GM19463 (cell line): Measurements from ENCODE around the gene RAB11FIP4.

Source experiments
- ATAC-seq: cut with Tn5 transposase; IDR thresholded peaks from one replicate; pipeline ENCODE4 v1.9.1; 2021; ENCODE audit warnings: mild to moderate bottlenecking, moderate library complexity; ENCODE audit not compliant: unreplicated experiment

The RAB11FIP4 gene

DNA sequence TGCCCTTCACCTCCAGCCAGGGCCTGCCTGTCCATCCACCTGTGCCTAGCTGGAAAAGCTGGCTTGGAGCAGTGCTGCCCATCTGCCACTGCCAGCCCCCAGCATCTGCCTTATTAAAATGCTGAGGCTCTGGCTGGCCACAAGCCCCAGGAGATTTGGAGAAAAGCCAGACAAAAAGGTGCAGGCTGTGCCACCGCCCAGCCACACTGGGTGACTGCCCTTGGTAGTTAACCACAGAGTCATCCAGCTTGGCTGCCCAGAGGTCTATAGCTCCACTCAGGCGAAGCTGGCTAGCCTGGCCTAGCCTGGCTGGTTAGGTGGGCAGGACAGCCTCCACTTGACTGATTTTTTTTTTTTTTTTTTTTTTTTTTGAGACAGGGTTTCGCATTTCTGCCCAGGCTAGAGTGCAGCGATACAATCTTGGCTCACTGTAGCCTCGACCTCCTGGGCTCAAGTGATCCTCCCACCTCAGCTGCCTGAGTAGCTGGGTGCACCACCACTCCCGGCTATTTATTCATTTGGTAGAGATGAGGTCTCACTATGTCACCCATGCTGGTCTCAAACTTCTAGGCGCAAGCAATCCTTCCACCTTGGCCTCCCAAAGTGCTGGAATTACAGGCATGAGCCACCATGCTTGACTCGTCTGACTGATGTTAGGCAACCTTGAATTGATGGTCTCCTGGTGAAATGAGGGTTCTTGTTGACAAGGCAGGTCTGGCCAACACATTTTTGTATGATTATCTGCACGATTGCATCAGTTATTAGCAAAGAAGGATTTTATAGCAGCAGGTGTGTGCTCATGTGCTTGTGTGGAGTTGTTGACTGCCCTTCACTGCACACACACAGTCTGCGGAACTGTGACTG is 103.8 kb downstream of the RAB11FIP4 start:
- no peak for ATAC-seq

DNA sequence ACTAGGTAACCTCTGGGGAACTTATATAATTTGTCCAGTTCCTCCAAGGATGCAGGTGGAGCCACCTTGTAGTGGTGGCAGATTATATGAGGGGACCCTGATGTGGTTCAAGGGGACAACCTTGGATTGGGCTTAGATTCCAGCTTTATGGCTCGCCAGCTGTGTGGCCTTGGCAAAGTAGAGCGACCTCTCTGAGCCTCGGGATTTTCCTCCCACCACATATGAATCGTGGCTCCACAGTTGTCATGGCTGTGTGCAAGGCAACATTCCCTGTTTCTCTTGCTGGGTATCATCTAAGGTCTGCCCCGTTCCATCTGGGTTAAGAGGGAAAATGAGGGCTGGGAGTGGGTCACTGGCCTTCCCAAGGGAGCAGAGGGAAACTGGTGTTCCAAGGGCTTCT is 104.6 kb downstream of the RAB11FIP4 start:
- no peak for ATAC-seq

DNA sequence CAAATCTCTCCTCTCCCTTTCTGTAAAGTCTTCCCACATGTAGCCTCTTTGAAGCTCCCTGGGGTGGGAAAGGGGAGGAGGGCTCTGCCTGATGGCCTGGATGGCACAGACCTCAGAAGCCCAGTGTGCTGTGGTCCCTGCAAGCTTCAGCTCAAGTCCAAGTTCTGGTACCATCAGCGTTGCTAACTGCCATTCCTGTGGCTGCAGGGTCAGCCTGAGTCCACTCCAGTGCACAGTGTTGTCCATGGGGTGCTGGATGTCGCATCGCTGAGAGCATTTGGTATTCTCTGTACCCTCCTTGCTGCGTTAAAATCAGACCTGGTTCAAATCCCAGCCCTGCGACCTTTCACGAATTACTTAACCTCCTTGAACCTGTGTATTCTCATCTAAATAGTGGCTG is 105.1 kb downstream of the RAB11FIP4 start:
- no peak for ATAC-seq

DNA sequence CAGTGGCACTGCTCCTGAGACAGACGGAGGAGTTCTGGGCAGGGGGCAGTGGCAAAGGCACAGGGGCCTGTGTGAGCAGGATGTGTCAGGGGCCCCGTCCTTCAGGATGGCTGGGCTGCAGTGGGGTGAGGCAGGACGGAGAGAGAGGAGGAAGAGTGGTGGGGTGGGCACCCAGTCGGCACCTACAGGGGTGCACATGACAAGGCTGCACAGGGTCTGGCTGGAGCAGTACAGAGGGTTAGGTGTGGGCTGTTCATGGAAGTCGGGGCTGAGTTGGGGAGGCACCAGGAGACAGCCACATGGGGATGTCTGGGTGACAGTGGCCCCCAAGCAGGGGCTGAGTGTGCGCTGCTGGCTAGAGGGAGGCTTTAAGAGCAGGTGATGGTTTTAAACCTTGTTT is 106.0 kb downstream of the RAB11FIP4 start:
- no peak for ATAC-seq

DNA sequence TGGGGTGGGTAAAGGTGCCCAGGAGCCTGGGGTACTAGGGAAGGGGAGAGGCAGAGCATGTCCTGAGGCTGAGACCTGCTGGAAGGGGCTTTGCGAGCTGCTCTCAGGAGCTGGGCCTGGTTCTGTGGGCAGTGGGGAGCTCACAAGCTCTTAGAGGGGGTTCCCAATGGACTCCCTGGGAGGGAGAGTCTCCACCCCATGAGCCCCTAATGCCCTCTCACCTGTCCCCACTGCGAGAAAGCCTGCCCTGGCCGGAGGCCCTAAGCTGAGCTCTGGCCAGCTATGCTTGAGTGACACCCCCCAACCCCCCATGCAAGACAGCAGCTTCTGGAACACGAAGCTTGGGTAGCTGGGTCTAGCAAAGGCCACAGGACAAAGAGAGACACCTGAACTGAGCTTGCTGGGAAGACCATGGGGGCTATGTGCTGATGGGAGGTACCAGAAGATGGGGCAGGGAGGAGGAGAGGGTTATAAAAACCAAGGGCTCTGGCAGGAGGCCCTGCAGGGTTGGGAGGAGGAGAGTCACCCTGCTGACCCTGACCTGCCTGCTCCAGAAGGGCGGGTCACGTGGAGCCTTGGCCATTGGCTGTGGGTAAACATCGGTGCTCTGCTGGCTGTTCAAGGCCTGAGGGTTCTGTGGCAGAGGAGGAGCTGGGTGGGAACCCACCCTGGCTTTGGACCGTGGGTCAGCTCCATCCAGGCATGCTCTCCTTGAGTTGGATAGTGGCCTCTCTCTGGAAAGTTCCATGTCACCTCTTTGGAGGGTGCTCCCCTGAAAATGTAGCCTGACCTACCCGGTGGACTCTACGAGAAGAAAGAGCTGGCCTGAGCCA is 106.7 kb downstream of the RAB11FIP4 start:
- ATAC-seq, result no peak

DNA sequence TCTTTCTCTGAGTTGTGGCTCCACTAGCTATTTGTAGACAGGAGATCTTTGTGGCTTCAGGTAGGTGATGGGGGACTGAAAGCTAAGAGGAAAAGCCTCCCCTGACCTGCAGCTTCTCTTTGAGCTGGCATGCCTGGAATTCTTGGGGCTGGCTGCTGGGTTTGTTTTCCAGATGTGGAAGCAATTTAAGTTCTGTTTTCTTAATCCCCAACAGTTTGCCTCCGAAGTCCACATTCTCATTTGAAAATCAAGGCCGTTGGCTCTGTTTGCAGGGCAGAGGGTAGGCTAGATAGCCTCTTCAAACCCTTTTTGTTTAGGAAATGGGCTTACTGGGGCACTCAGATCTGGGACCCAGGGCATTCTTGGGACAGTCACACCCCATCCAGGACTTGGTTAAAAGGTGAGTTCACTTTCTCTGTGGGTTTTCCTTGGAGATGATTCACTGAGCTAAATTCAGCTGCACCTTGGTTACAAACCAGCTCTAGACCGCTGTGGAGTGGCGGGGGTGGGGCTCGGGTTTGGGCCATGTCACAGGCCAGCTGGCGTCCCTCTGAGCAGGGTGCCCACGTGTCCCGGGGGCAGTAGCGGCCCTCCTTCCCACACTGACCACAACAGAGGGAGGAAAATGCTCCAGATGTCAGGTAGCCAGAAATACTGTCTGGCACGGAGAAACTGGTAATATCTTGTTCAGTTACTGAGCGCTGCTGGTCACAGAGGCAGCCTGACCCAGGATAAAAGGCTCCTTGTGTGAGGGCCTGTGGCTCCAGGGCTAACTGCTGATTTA is 108.5 kb downstream of the RAB11FIP4 start:
- ATAC-seq, result no peak

DNA sequence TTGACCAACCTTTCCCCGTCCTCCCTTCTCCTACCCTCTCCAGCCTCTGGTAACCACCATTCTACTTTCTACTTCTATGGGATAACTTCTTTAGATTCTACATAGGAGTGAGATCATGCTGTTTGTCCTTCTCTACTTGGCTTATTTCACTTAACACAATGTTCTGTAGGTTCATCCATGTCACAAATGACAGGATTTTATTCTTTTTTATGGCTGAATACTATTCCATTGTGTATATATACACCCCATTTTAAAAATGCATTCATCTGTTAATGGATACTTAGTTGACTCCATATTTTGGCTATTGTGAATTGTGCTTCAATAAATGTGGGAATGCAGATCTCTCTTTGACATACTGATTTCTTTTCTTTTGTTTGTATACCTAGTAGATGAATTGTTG is 115.0 kb downstream of the RAB11FIP4 start:
- no peak for ATAC-seq

DNA sequence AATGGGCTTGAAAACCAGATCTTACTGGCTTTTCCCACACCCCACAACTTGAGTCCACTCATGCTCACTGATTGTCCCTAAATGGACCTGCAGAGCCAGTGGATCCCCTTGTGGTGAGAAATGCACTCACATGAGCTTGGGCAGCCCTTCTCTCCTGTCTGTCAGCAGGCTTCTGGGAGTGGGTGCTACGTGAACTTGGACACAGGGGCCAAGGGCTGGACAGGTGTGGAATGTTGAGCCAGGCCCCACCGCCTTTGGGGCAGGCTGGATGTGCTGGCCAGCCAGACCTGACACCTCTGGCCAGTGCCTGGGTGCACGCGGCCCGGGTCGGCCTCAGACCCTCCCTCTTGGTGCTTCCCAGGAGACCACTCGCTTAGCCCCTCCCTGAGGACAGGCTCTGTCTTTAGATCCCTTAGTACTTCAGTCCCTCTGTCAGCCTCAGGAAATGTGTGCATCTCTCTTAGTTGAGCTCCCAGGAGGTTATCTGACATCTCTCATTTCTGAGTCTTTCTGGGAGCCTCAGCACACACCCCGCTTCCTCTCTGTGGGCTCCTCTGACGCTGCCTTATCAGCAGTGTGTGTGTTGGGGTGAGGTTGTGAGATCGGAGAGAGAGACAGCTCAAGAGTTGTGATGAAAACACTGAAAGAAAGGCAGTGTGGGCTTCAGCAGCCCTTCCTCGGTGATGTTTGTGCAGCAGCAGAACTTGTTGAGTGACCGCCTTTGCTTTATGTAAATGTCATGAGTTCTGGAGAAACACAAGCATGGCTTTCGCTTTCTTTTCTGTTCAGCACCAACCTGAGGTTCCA is 117.0 kb downstream of the RAB11FIP4 start:
- peak; percentile 67 for ATAC-seq

DNA sequence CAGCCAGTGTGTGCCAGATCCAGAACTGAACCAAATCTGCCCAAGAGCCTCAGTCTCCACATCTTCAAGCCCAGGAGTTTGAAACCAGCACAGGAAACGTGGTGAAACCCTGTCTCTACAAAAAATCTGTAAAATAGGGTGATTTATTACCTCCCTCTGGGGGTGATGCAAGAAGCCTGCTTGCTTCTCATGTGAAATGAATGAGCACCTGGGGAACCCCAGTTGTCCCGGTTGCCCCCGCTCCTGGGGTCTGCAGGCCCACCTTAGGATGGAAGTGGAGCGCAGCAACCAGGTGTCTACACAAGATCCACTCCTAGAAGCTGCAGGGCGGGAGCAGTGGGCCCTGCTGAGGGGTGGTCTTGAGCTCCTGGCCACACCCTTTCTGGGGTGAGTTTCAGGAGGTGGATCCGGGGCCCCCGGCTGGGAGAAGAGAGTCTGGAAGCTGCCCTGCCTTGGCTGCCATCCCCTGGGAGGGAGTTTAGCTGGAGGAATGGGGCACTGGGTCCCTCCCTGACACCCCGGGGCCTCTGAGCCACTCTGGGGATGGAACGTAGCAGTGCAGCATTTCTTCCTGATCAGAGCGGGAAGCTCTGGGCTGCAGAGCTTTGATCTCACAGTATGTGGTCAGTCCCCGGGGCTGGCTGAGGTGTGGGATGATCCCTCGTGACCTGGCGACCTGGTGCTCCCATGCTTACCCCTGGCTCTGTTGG is 117.8 kb downstream of the RAB11FIP4 start:
- ATAC-seq, result no peak

DNA sequence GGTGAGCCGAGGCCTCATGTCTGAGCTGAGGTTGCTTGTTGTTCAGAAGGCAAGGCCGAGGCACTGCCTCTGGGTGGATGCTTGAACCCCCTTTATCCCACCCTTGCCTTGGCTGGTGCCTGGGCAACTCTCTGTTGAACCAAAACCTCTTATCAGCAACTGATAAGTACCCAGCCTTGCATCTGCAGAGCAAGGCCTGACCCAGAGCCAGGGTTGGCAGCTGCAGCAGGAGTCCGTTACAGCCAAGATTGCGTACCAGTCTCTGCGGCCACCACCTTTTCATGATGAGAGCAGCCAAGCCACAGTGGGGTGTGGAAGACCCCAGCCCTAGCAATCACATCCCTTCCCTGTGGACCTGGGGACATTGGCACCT is 118.3 kb downstream of the RAB11FIP4 start:
- no peak for ATAC-seq

DNA sequence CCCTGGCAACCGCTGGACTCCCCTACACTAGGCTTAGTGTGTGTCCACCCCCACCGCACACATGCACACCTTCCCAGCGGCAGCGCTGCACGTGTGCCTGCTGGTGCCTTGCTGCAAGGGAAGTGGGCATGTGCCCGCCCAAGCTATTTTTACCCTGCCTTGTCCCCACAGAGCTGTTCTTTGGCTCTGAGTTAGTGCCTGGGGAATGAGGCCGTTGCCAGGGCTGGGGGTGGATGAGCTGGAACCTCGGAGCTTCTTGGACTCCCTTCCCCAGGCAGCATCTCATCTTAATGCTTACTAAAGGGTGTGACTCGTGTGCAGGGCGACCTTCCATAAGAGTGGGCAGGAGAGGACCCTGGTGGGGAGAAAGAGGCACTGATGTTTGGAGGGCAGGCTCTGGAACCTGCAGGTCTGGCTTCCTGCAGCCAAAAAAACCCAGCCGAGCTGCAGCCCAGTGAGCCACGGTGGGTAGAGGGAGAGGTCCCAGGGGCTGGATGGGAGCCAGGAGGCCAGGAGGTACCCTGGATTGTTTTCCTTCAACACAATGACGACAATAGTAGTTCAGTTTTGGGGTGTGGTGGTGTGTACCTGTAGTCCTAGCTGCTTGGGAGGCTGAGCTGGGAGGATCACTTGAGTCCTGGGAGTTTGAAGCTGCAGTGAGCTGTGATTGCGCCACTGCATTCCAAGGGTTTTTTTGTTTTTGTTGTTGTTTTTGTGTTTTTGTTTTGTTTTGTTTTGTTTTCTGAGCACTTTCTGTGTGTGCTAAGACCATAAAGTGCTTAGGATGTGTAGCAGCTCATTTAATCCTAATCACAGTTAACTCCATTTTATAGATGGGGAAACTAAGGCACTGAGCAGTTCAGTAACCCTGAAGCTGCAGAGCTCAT is 119.1 kb downstream of the RAB11FIP4 start:
- no peak for ATAC-seq

DNA sequence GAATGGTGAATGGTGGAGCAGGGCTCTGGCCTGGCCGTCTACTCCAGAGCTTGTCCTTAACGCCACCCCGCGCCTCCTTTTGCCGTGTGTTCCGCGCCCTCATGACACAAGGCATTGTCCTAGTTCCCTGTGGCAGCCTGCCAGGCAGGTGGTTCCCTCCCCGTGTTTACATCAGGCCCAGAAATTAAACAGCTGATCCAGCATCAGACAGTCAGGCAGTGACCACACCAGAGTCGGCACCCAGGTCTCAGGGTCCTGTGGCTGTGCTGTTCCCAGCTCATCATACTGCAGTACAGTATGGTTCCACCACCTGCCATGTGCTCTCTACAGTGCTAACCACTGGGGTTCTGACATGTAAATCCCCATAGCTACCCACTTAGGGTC is 119.7 kb downstream of the RAB11FIP4 start:
- ATAC-seq, result no peak

DNA sequence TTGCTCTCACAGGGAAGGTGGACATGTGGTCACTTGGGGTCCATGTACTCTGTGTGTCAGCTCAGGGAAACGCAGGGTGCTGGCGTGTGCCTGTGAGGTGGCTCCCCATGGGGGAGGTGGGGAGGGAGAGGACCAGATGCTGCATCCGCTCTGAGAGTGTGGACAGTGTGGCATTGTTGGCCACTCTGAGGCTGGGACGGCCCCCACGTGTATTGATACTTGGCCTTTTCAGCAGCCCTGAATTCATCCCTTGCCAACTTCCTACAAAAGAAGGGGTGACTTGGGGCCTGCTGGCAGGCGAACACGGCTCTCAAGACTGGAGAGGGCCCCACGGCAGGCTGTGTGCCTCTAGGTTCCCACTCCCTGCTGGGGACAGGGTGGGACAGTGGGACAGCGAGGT is 120.1 kb downstream of the RAB11FIP4 start:
- no peak for ATAC-seq

DNA sequence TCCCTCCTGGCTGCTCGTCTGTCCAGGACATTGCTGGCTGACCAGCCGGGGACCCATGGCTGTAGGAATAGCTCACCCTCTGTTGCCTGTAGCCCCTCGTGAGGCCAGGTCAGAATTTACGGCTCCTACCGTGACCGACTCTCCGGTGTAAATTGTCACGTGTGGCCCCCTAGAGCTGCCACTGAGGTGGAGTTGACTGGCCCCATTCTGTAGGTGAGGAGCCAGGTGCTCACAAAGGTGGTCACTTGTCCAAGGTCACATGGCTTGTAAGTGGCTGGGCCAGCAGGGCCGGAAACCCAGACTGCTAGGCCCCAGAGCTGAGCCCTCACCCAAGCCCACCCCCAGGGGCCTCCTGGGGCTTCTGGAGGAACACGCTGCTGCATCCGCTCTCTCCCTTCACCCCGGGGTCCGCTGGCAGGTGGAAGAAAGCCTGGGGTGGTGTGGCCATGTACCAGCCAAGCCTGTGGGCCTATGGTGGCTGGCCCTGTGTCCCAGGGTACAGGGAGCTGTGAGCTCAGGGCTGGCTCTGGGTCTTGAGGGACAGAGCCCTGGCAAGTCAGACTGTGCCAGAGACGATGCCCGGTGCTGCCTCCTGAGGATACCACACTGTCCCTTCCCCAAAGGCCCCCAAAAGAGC is 120.7 kb downstream of the RAB11FIP4 start:
- ATAC-seq, result no peak

DNA sequence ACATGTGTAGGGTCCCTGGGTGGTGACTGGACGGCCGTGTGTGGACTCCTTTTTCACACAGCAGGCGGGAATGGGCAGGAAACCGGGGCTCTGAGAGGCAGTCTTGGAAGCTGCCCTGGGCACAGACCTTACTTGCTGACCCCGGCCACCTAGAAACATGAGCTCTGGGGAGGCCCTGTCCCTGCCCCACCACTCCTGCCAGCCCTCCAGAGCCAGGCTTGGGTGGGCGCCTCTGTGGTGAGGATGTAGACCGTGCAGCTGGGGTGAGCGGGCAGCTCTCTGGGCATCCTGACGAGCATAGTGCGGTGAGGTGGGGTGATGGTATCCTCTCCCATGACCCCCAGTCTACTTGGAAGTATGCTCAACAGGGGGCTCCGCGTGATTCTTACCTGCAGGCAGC is 121.3 kb downstream of the RAB11FIP4 start:
- ATAC-seq, result no peak

DNA sequence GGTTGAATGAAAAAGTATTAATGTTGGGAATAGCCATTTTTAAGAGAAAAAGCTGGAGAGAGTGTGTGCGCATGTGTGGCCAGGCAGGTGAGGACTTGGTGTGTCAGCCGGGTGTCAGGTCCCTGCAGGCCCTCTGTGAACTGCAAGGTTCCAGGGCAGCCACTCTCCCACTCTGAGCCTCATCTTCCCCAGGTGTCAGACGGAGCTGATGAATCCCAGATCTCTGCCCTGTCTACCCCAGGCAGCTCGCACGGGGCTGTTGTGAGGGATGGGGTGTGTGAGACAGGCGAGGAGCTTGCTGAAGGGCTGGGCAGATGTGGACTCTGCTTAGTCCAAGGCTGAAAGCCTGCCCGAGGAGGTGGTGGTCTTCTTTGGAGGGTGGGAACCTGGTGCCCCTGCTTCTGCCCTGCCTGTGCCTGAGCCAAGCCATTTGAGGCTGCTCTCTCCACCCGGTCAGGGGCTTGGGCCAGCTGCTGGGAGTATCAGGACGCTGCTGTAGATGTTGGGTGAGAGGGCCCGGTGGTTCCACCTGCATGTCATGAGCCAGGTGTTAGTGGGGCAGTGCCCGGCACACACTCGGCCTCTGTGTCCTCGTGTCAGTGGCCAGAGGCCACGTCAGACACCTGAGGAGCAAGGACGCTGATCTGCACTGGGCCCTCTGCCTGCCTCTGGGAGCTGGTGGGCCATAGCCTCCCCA is 122.4 kb downstream of the RAB11FIP4 start:
- ATAC-seq, result no peak

DNA sequence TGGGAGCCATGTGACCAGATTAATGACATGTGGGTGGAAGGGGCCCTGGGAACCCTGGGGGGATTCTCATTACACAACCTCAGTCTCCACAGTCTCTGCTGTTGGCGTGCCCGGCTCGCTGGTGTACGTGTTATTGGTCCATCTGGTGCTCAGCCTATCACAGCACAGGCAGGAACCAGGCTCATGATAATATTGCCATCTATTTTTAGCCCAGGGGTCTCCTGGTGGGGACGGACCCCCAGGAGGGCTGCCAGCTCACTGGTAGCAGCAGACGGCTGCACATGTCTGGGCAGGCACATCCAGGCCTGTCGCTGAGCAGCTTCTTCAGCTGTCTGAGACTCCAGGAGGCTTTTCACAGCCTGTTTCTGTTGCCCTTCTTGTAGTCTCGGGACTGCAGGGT is 123.8 kb downstream of the RAB11FIP4 start:
- ATAC-seq, result no peak

DNA sequence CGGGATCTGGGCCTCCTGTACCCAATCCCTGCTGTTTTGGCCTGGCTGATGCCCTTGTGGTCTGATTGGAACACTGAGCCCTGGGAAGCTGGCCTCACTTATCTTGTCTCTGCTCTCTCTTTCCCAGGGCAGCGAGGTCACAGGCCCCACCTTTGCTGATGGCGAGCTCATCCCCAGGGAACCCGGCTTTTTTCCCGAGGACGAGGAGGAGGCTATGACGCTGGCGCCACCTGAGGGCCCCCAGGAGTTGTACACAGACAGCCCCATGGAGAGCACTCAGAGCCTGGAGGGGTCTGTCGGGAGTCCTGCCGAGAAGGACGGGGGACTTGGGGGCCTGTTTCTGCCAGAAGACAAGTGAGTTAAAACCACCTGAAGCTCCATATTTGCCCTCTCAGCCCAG is 126.0 kb downstream of the RAB11FIP4 start:
- no peak for ATAC-seq
